Fibroblast of pulmonary artery (primary cell): Measurements from ENCODE around the gene MOG.

Source experiments
- DNase-seq: peaks from one replicate; pipeline ENCODE4 v3.0.0-alpha.2; 2010; ENCODE audit warnings: low read depth
- H3K4me3 ChIP-seq: replicated peaks from 2 replicates; pipeline ENCODE4 v1.5.1; 2011; ENCODE audit warnings: low read depth, mild to moderate bottlenecking, control low read depth, low read length, moderate library complexity
- TF ChIP-seq, protein P1 (sequence below): IDR thresholded peaks from 2 replicates; pipeline ENCODE4 v1.5.1; 2011; ENCODE audit warnings: mild to moderate bottlenecking, control low read depth, low read length, inconsistent platforms; ENCODE audit errors: missing control alignments

The MOG gene

DNA sequence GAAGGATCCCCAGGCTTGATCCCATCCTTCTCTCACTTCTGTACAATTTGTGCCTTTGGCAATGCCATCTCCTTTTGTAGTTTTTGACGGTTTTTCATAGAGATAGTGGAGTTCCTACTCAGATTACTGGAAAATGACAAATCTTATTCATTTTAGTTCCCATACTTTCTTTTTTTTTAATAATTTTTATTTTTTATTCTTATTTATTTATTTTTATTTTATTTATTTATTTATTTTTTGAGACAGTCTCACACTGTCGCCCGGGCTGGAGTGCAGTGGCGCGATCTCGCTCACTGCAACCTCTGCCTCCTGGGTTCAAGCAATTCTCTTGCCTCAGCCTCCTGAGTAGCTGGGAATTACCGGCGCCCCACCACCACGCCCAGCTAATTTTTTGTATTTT, 19.6 kb upstream of the MOG start:
- H3K4me3 ChIP-seq = no peak overlapping the region
- TF ChIP-seq, protein P1, sequence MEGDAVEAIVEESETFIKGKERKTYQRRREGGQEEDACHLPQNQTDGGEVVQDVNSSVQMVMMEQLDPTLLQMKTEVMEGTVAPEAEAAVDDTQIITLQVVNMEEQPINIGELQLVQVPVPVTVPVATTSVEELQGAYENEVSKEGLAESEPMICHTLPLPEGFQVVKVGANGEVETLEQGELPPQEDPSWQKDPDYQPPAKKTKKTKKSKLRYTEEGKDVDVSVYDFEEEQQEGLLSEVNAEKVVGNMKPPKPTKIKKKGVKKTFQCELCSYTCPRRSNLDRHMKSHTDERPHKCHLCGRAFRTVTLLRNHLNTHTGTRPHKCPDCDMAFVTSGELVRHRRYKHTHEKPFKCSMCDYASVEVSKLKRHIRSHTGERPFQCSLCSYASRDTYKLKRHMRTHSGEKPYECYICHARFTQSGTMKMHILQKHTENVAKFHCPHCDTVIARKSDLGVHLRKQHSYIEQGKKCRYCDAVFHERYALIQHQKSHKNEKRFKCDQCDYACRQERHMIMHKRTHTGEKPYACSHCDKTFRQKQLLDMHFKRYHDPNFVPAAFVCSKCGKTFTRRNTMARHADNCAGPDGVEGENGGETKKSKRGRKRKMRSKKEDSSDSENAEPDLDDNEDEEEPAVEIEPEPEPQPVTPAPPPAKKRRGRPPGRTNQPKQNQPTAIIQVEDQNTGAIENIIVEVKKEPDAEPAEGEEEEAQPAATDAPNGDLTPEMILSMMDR = no peak

DNA sequence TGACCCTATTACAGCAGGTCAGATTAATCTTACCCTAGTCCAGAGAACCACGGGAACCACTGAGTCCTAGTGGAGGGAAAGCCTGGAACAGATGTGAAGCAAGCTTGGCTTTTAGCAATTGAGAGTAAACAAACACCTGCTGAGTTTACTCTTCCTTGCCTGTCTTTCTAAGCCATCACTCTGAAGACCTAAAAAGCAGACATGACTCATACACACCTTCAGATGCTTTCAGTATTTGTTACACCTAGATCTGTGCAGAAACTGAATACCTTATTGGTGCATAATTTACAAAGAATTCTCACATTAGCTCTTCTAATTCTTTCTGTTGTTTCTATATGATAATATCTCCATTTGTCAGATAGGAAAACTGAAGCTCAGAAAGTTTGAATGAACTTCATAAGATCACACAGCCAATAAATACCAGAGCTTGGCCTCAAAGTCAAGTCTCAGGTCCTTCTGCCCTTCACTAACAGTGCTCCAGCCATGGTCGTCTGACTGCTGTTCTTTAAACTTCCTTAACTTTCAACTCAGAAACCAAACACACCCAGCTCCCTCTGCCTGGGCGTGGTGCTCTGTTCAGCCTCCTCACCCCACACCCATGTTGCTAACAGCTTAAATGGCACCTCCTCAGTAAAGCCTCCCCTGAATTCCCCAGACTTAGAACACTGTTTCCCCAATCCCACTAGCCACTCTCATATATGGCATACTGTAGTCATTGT, 15.3 kb upstream of the MOG start:
- no peak overlapping the region for H3K4me3 ChIP-seq
- DNase-seq = no peak
- TF ChIP-seq, protein P1 = no peak

More for the DNA sequence above, 19.6 kb upstream of the MOG start:
- DNase-seq = no peak

DNA sequence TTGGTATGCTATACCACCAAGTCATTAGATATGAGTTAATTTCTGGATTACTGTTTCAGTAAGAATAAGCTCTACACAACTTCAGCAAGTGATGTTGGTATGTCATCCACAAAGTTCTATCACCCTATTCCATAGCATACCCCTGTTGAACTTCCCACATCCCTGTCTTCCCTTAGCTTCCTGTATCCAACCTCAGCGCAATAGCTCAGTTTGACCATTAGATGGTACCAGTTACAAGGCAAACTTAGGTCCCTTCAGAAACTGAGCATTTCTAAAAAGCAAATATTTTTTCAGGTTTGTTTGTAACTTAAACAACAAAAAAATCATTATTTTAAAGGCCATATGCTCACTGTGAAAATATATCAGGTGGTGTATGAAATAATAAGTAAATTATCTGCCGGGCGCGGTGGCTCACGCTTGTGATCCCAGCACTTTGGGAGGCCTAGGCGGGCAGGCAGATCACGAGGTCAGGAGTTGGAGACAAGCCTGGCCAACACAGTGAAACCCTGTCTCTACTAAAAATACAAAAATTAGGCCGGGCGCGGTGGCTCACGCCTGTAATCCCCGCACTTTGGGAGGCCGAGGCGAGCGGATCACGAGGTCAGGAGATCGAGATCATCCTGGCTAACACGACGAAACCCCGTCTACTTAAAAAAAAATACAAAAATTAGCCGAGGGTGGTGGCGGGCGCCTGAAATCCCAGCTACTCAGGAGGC, 8.8 kb upstream of the MOG start:
- DNase-seq = peak; percentile 67
- TF ChIP-seq, protein P1 = peak; percentile 84
- H3K4me3 ChIP-seq = no peak overlapping the region

DNA sequence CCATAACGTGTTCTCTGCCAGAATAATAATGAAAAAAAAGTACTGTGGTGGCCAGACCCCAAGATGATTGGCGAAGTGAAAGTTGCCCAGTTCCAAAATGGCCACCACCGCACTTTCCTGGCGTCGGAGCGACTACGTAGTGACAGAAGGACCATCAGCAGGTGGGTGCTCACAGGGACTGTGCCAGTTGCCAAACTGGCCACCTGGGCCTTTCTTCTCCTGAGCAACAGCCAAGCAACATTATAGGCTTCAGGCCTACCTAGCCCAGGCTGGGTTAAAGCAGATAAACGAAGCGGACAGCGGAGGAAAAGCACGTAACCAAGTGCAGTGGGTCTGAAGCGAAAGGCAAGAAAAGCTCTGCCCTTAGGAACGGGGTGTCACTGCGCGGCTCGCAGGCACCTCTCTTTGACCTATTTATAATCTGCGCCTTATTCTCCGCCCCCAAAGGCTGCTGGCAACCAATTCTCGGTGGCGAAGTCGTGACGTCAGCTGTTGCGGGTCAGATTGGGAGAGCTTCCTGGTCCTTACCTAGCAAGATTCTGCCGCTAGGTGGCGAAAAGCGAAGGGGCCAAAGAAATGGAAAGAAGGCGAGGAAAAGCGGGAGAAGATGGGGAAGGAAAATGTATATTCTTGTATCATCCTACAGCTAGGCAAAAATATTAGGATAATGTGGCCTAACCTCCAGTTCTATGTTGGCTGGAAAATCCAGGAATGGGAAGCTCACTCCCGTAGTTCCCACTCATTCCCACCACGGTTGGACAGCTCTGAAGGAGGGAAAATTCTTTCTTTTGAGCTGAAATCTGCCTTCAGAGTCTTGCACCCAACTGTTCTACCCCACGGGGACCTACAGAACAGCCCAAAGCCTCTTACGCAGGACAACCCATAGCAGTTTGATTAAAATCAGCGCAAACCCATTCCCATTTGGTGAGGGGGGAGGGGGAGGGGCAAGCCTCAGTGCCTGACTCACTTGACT, 6.9 kb upstream of the MOG start:
- peak; percentile 97 for DNase-seq
- TF ChIP-seq, protein P1 = peak; percentile 98
- H3K4me3 ChIP-seq = peak overlapping the region; percentile 50

DNA sequence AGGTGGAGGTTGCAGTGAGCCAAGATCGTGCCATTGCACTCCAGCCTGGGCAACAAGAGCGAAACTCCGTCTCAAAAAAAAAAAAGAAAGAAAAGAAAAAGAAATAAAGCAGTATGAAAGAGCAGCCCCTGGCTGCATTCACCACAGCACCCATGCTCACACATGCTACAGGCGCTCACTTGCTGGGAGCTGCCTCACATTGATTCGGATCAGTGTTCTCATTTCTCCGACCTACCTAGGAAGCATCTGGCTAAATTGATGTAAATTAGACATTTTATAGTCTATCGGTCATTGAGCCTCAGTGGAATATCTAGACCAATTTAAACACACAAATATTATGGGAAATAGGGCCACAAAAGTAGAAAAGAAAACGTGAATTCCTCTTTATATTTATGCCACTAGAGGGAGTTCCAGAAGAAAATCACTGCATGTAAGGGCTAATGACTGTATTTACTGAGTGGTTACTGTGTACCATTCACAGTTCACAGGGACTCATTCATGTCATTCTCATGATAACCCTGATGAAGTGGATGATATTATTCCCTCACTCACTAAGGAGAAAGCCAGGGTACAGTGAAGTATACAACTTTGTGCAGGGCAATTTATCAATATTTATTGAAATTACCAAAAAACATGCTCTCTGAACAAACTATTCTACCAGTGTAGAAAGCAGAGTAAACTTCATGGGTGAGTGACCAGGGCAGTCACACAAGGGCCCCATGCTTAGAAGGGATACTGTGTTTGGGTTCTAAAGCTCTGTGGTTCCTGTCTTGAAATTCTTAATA, 5.3 kb upstream of the MOG start:
- H3K4me3 ChIP-seq = no peak overlapping the region
- DNase-seq = peak; percentile 58
- TF ChIP-seq, protein P1 = peak; percentile 69

DNA sequence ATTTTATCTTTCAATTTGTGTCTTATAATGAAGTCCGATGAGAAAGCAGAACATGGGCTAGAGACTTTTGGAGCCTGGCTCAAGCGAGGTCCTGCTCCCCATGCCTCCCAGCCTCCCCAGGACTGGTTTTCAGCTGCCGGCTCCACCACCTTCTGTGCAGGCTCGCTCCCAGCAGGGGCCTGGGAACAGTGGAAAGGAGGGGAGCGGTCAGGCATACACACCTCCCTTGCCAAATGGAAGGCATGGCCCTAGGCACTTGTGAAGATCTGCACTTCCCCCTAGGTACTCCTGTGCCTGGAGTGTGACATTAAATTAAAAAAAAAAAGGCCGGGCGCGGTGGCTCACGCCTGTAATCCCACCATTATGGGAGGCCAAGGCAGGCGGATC, 4.7 kb upstream of the MOG start:
- no peak for DNase-seq

More for the DNA sequence above, 4.7 kb upstream of the MOG start:
- H3K4me3 ChIP-seq = no peak overlapping the region
- TF ChIP-seq, protein P1 = no peak
